Activated CD4-positive, alpha-beta T cell treated with anti-CD3 and anti-CD28 coated beads, Interleukin-2, Interleukin-4, amounts not matched to agents 100 ng/mL and 50 ng/mL, durations not matched to agents 16 hours and 8 hours (primary cell): ENCODE results near the gene ARIH2.
"Not testable (repeated sequence)": the region's sequence is repeated elsewhere in the genome, so short reads cannot be mapped to it uniquely, and the experiment has no call there.

Experiments
- DNase-seq: peaks from one replicate; pipeline ENCODE4 v3.0.0-alpha.2; 2020; ENCODE audit warnings: low spot score

ARIH2 gene

GRCh38 chr3:49004352-49005302 is 86.0 kb downstream of the ARIH2 start:
- no peak for DNase-seq

GRCh38 chr3:49005303-49005680 is 86.7 kb downstream of the ARIH2 start:
- DNase-seq, result no peak

- no peak for DNase-seq
Observed at GRCh38 chr3:49005998-49006397, 87.4 kb downstream of the ARIH2 start.

GRCh38 chr3:49006408-49007067 is 87.9 kb downstream of the ARIH2 start:
- no peak for DNase-seq

GRCh38 chr3:49007068-49007770 is 88.6 kb downstream of the ARIH2 start, which contains the start of gene WDR6:
WDR6 (plus strand) TSS chr3:49007391; CDS start chr3:49007432, 41 bp downstream.
- peak; percentile 98 for DNase-seq

- DNase-seq, result peak; percentile 93
Observed at GRCh38 chr3:49007771-49008528, 89.3 kb downstream of the ARIH2 start.

- not testable (repeated sequence) for DNase-seq
Observed at GRCh38 chr3:49008627-49009026, 90.0 kb downstream of the ARIH2 start.

- DNase-seq, result no peak
Observed at GRCh38 chr3:49009396-49009795, 90.8 kb downstream of the ARIH2 start.

GRCh38 chr3:49012441-49013017 is 93.9 kb downstream of the ARIH2 start:
- no peak for DNase-seq

GRCh38 chr3:49013113-49013737 is 94.6 kb downstream of the ARIH2 start:
- DNase-seq, result no peak

GRCh38 chr3:49013738-49014660 is 95.4 kb downstream of the ARIH2 start:
- DNase-seq, result peak; percentile 42

GRCh38 chr3:49015072-49015471 is 96.4 kb downstream of the ARIH2 start:
- DNase-seq, result no peak

GRCh38 chr3:49015765-49016164 is 97.1 kb downstream of the ARIH2 start:
- DNase-seq, result no peak

- no peak for DNase-seq
Observed at GRCh38 chr3:49016414-49017228, 98.0 kb downstream of the ARIH2 start.

- no peak for DNase-seq
Observed at GRCh38 chr3:49017229-49017970, 98.8 kb downstream of the ARIH2 start.

GRCh38 chr3:49017971-49018706 is 99.5 kb downstream of the ARIH2 start, which contains the start of gene DALRD3:
DALRD3 (minus strand) TSS chr3:49018580; CDS start chr3:49018564, 16 bp downstream.
- DNase-seq, result peak; percentile 78

- DNase-seq, result no peak
Observed at GRCh38 chr3:49018707-49019006, 100.0 kb downstream of the ARIH2 start.

GRCh38 chr3:49019941-49020329 is 101.3 kb downstream of the ARIH2 start:
- DNase-seq, result no peak
